NCI-H345 treated with DMSO at 0.1 percent for 48 hours (cell line): ENCODE data around the gene TBC1D8.

Source experiments
- DNase-seq: peaks from one replicate; lab custom pipeline; 2025; ENCODE audit not compliant: unreplicated experiment; lab: John Stamatoyannopoulos, UW

The TBC1D8 gene

GRCh38 chr2:101162561-101163330 is 11.6 kb upstream of the TBC1D8 start:
- DNase-seq: no peak

DNA sequence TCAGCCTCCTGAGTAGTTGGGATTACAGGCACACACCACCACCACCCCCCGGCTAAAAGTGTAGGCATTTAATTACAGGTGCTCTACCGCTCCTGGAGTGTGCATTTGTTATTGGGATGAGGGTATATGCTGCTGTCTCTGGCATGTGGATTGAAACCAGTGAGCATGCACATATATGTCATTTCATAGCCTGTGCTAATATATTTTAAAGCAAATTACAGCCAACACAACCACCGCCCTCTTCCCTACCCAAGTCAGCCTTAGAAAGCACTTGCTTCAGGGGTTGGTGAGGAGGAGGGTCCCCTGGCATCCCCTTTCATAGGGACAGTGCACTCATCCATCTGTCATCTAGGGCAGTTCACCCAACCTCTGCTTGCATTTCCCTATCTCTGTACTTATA is 10.5 kb upstream of the TBC1D8 start:
- no peak for DNase-seq

DNA sequence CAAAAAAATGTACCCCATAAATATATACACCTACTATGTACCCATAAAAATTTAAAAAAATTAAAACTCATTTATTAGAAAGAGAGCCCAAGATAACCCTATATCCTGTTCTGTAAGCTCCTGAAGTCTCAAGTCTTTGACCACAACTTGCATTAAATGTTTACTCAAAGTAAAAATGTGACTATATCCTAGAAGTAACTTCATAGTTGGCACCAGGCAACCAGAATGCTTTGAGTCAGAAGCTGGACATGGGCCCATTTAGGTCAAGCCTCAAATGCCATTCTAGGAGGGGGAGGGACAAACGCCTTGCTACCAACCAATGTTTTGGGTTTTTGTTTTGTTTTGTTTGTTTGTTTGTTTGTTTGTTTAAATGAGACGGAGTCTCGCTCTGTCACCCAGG is 9.3 kb upstream of the TBC1D8 start:
- DNase-seq: no peak

GRCh38 chr2:101159526-101159925 is 8.3 kb upstream of the TBC1D8 start:
- DNase-seq: no peak

GRCh38 chr2:101157272-101157671 is 6.1 kb upstream of the TBC1D8 start:
- DNase-seq: no peak

- no peak for DNase-seq
These were observed 2.6 kb upstream of the TBC1D8 start for GRCh38 chr2:101153787-101154186.

GRCh38 chr2:101153077-101153707 is 2.0 kb upstream of the TBC1D8 start:
- DNase-seq: no peak

GRCh38 chr2:101152272-101153076 is 1.3 kb upstream of the TBC1D8 start:
- DNase-seq: peak; percentile 27

DNA sequence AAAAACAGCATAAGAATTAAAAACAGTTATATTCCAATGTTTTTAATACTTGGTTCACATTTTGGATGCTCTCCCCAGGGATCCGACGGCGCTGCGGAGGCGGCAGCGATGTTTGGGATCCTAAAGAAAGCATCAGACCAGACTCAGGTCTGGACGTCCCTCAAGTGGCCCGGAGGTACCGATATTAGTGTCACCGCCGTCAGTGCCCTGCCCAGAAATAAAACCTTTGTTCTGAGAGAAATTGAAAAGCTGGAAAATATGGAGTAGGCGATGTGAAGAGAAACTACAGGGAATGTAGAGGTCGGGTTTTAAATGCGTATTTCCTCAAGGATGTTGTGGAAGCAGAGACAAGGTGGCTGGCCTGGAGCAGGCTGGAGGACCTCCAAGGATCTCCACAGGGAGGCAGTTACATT is 683 bp upstream of the TBC1D8 start:
- DNase-seq: no peak

- DNase-seq: no peak
These were observed 656 bp downstream of the TBC1D8 start for GRCh38 chr2:101150306-101151145.

DNA sequence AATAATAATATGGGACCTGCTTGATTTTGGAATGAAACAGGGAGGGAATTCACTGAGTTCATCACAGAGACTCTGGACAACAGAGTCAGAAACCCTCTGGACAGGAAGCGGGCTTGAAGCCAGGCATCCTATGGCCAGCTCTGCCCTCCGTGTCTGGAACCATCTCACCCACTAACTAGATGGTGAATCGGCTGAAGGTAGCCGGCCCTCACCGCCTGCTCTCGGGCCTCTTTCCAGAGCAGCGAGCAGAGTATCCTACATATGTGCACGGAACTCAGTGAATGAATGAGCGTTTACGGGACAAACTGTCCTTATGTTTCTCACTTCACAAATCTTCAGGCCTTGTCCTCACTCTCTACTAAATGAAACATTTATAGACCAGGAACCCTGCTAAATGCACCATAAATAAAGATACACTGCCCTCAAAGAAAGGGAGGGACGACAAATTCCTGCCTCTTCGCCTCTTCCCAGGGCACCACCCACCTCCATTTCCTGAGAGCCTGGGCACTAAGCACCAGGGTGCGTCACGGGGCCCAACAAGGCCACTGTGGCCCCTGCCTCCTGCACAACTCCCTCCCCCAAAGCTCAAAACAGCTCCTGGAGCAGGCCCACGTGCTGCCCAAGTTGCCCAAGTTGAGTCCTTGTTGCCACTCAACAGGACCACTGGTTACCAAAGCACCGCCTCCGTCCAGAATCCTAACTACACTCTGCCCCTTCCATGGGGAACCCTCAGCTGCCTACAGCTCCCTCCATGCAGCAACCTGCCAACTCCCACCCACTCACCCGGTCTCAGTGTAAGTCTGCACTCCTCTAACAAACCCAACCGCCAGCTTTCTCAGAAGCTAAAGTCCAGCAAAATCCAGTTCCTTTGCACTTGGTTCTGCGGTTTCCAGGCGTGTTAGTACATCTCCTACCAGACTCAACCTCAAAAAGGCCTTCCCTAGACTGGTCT is 1.7 kb downstream of the TBC1D8 start:
- no peak for DNase-seq

DNA sequence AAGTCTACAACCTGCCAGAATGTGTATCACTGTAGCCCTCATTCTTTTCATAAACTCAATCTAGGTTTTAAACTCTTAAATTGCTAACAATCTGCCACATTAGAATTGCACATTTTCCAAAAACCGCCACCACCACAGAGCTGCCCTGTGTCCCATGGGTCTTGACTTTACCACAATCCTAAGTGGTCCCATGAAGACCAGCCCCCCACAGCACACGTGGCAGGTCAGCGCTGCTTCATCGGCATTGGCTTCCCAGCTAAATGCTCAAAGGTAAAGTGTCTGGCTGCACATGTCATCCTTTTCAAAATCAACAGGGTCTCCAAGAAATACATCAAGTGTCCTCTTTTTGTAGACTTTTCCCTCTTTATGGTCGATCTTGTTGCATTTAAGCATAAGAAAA is 2.4 kb downstream of the TBC1D8 start:
- no peak for DNase-seq

DNA sequence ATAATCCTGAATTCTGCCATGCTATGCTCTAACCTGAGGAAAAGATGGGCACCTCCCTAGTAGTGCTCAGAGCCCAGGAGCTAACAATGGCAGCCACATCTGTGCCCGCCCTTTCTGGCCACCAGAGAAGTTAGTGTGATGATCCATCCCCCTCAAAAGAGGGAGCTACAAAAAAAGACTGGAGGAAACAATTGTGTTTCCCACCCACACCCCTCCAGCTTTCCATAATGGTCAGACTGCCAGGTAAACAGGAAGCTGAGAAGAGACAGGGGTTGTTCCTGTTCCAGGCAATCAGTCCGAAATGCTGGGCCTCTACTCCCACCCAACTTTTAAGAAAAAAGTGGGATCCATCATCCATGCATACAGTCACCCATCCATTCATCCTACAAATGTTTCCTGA is 3.2 kb downstream of the TBC1D8 start:
- DNase-seq: no peak

DNA sequence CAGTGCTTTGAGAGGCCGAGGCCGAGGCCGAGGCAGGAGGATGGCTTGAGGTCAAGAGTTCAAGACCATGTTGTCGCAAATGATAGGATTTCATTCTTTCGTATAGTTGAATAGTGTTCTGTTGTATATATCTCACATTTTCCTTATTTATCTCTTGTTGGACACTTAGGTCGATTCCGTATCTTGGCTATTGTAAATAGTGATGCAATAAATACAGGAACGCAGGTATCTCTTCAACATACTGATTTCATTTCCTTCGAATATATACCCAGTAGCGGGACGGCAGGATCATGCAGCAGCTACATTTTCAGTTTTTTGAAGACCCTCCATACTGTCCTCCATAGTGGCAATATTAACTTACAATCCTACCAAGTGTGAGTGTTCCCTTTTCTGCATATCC is 4.1 kb downstream of the TBC1D8 start:
- no peak for DNase-seq

GRCh38 chr2:101146535-101146934 is 4.6 kb downstream of the TBC1D8 start:
- no peak for DNase-seq

DNA sequence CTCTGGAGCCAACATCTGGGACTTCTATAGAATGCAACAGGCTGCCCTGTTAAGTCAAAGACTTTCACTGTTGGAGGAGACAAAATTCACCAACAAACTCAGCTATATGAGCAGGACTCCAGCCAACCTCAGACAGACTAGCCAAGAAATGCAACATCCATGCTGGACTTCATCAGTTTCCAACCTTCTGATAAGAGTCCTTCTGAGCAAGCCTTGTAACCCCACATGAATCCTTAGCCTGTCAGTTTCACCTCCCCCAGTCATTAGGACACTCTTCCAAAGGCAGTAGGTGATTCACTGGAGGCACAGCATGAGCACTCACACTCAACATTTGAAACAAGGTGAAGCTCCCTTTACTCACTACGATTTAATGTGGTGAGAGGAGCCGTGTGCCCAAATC is 5.8 kb downstream of the TBC1D8 start:
- no peak for DNase-seq

- DNase-seq: no peak
These were observed 9.0 kb downstream of the TBC1D8 start for GRCh38 chr2:101142163-101142562.

DNA sequence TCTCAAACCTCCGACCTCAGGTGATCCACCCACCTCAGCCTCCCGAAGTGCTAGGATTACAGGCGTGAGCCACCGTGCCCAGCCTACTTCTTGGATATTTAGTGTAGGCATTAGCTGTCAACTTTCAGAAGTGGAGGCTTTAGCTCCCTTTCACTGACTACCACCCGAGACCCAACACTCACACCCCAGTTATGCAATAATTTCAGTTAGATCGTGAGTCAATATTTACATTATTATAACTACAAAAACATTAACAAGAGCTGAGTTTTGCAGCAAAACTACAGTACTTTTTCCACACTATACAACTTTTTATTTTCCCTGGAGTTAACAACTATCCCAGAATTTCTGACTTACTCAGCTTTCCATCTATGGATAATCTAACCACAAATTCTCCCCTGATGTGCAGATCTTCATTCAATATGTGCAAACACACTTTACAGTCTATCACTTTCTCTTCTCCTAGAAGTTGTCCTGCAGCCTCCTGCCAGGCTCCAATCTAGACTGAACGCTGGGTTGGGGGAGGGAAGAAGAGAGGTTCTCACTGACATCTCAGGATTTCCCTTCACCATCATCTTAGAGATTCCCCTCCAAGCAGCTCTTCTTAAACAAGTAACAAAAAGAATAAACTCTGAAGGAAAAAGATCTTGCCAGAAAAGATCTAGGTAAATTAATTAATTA is 10.1 kb downstream of the TBC1D8 start:
- no peak for DNase-seq

DNA sequence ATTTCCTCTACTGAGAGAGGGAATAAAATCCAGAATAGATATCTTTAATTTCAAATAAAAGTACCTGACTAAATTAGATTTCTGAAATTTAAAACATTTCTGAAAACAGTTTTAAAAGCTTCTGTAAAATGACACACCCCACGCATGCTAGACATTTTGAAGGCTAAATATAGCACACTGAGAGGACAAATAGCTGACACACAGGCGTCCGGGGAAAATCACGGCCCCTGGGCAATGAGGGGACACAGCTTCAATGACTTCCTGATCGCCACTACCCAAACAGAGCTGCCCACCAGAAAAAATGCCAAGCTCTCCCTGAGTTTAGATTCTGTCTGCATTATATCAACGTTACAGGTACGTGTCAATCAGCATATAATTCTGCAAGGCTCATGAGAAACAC is 10.9 kb downstream of the TBC1D8 start:
- no peak for DNase-seq
